ENCODE data around the gene PDE3A. TPM values are rescaled to one million over a fixed set of nuclear protein-coding genes. Genes with fewer than 3 reads are reported as not detected.

PDE3A gene
- total RNA-seq, 2 experiments from 2014 or later, result not detected

GRCh38 chr12:20438299-20438779 lies 70.0 kb downstream of the PDE3A start:
- intact Hi-C loops (cut with micrococcal nuclease; ENCODE audit: unreplicated experiment), result no loop called here
- Histone ChIP-seq H3K4me2 (ENCODE audit: low read length) (no peak overlapping the region), H3K4me1 (ENCODE audit: insufficient read depth, low read length, poor library complexity, severe bottlenecking) (no peaks in the 10 kb centered on the region), H4K20me1 (ENCODE audit: insufficient read depth, low read length) (no peaks in the 10 kb centered on the region), H3K9me3 (ENCODE audit: low read length) (no peaks in the 10 kb centered on the region), H2AFZ (ENCODE audit: low read length) (no peak overlapping the region), H3K9me2 (ENCODE audit: insufficient read depth, low read length) (no peaks in the 10 kb centered on the region), H3K27ac (ENCODE audit: low read depth, low read length, poor library complexity, severe bottlenecking) (no peak overlapping the region), H3K4me3 (ENCODE audit: low read depth, low read length, poor library complexity, severe bottlenecking) (no peak overlapping the region), H3K79me2 (ENCODE audit: insufficient read depth, low read depth, low read length) (no peaks in the 10 kb centered on the region), H3K36me3 (ENCODE audit: insufficient read depth, low read length) (no peaks in the 10 kb centered on the region)
- ChIA-PET CTCF (ENCODE audit: unreplicated experiment) (no interaction called here), POLR2A (no interaction called here)
- TF ChIP-seq CTCF (conservative IDR thresholded peaks at IDR 0.05; ENCODE audit: low read length) (no peak), EZH2phosphoT487 (IDR thresholded peaks at IDR 0.05; ENCODE audit: borderline replicate concordance, low read depth, low read length) (no peak)
- DNase-seq (ENCODE audit: low spot score), result no peak
- no TSS peak for BruUV-seq (replicated peaks)

- BruUV-seq (replicated peaks), result no TSS peak
- POLR2A ChIA-PET, result no interaction called here
These were observed 71.3 kb downstream of the PDE3A start for GRCh38 chr12:20439626-20440025.

GRCh38 chr12:20440408-20440807 lies 72.1 kb downstream of the PDE3A start:
- Histone ChIP-seq H3K27ac (ENCODE audit: low read depth, low read length, poor library complexity, severe bottlenecking) (no peak overlapping the region), H2AFZ (ENCODE audit: low read length) (no peak overlapping the region), H3K9me3 (ENCODE audit: low read length) (no peaks in the 10 kb centered on the region), H3K9me2 (ENCODE audit: insufficient read depth, low read length) (no peaks in the 10 kb centered on the region), H3K4me2 (ENCODE audit: low read length) (no peak overlapping the region), H3K79me2 (ENCODE audit: insufficient read depth, low read depth, low read length) (no peaks in the 10 kb centered on the region), H3K36me3 (ENCODE audit: insufficient read depth, low read length) (no peaks in the 10 kb centered on the region), H3K4me1 (ENCODE audit: insufficient read depth, low read length, poor library complexity, severe bottlenecking) (no peaks in the 10 kb centered on the region), H3K4me3 (ENCODE audit: low read depth, low read length, poor library complexity, severe bottlenecking) (no peak overlapping the region), H4K20me1 (ENCODE audit: insufficient read depth, low read length) (no peaks in the 10 kb centered on the region)
- POLR2A ChIA-PET, result no interaction called here
- TF ChIP-seq EZH2phosphoT487 (IDR thresholded peaks at IDR 0.05; ENCODE audit: borderline replicate concordance, low read depth, low read length), result no peak
- TF ChIP-seq CTCF (conservative IDR thresholded peaks at IDR 0.05; ENCODE audit: low read length), result no peak
- intact Hi-C loops (cut with micrococcal nuclease; ENCODE audit: unreplicated experiment), result no loop called here
- DNase-seq (ENCODE audit: low spot score), result no peak
- BruUV-seq (replicated peaks), result no TSS peak
- CTCF ChIA-PET (ENCODE audit: unreplicated experiment), result no interaction called here

More at GRCh38 chr12:20439626-20440025, 71.3 kb downstream of the PDE3A start:
- Histone ChIP-seq H3K27ac (ENCODE audit: low read depth, low read length, poor library complexity, severe bottlenecking) (no peak overlapping the region), H3K4me2 (ENCODE audit: low read length) (no peak overlapping the region), H3K4me1 (ENCODE audit: insufficient read depth, low read length, poor library complexity, severe bottlenecking) (no peaks in the 10 kb centered on the region), H2AFZ (ENCODE audit: low read length) (no peak overlapping the region), H3K4me3 (ENCODE audit: low read depth, low read length, poor library complexity, severe bottlenecking) (no peak overlapping the region), H3K9me3 (ENCODE audit: low read length) (no peaks in the 10 kb centered on the region), H3K36me3 (ENCODE audit: insufficient read depth, low read length) (no peaks in the 10 kb centered on the region), H4K20me1 (ENCODE audit: insufficient read depth, low read length) (no peaks in the 10 kb centered on the region), H3K9me2 (ENCODE audit: insufficient read depth, low read length) (no peaks in the 10 kb centered on the region), H3K79me2 (ENCODE audit: insufficient read depth, low read depth, low read length) (no peaks in the 10 kb centered on the region)
- TF ChIP-seq EZH2phosphoT487 (IDR thresholded peaks at IDR 0.05; ENCODE audit: borderline replicate concordance, low read depth, low read length), result no peak
- no peak for TF ChIP-seq CTCF (conservative IDR thresholded peaks at IDR 0.05; ENCODE audit: low read length)
- intact Hi-C loops (cut with micrococcal nuclease; ENCODE audit: unreplicated experiment), result no loop called here
- CTCF ChIA-PET (ENCODE audit: unreplicated experiment), result no interaction called here
- no peak for DNase-seq (ENCODE audit: low spot score)
